HL-60/S4 treated with retinoic acid at 250 ng/mL for 4 days and 3 days (cell line): ENCODE results near the gene SLC8B1.

Experiments
- in situ Hi-C: fragments of 300-500 bp; cut with MboI; formaldehyde crosslinking; loops from 2 replicates; pipeline ENCODE4 v1.7.0; 2022; ENCODE audit warnings: low sequenced_read_pairs

SLC8B1 gene

GRCh38 chr12:113276306-113276705 is 58.6 kb downstream of the SLC8B1 start:
- in situ Hi-C loops: no loop called here

- in situ Hi-C loops: no loop called here
Observed at GRCh38 chr12:113274848-113275247, 60.1 kb downstream of the SLC8B1 start.

DNA sequence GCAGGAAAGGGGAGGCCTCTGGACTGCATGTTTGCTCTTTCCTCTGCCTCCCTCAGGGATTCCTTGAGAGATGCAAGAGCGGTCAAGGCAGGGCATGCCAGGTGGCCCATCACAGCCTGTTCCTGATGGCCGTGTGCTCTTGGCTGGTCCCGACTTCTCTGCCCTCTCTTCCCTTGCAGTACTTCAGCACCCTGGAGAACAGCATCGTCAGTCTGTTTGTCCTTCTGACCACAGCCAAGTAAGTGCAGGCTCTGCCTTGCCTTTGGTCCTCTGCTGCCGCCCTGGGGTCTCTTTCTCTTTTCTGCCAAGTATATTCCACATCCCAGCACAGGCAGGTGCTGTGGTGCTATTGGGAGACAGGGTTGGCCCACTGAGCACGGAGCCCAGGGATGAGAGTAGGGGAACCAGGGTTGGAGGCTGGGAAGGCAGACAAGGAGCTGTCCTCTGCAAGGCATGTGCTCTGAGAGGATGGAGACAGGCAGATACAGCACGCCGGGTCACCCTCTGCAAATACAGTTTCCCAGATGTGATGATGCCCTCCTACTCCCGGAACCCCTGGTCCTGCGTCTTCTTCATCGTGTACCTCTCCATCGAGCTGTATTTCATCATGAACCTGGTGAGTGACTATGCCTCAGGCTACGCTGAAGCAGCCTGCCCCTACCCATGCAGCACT is 61.7 kb downstream of the SLC8B1 start:
- in situ Hi-C loops: no loop called here

DNA sequence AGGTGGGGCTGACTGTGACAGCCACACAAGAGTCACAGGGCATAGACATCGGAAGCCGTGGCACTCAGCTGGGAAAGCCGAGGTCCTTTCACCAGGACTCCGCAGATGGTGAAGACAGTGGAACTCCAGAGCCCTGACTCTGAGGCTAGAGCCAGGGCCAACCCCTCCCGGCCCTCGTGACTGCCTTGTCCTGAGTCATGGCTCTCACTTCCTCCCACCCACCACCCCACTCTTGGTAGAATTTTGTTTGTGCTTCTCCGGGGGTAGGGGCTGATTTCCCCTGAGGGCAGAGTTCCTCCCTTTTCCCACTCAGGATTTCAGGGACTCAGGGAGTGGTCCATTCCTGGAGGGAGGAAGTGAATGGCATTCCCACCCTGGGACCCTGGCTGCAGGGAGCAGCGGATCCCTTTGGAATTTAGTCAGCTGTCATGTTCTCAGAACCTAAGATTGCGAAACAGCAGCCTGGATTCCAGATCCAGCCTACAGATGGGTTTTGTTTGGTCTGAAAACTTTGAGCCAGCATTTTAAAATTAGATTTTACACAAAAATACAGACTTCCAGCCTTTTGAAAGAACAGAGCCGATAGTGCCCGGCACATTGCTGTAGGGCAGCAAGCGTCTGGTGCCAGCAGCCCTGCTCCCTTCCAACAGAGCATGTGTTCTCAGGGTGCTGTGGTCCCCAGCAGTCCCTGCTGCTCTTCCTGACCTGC is 62.9 kb downstream of the SLC8B1 start:
- in situ Hi-C loops: no loop called here

- in situ Hi-C loops: no loop called here
Observed at GRCh38 chr12:113271466-113271852, 63.5 kb downstream of the SLC8B1 start.

GRCh38 chr12:113270709-113271009 is 64.2 kb downstream of the SLC8B1 start:
- in situ Hi-C loops: no loop called here

DNA sequence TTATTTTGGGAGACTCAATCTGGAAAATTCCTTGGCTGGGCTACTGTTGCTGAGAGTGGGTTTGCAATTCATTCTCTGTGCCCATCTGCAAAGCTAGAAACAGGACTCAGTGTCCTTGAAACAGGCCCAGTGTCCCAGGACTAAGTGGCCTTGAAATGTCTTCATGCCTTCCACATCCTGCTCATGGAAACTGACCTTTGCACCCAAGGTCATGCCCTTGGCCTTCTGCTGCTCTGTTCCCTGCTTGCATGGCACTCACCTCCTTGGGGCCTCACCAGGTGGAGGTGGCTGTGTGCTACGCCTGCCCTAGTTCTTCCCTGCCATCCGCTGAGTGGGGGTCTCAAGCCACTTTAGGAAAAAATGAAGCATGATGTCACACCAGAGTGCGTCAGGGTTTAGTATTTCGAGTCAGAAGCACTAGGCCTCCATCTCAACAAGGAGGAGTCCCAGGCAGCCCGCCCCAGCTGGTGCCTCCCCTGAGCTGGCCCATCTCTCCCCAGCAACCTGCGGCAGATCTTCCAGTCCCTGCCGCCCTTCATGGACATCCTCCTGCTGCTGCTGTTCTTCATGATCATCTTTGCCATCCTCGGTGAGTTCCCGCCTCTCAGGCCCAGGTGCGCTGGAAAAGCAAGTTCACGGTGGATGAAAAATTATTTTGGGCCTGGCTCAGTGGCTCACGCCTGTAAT is 65.5 kb downstream of the SLC8B1 start:
- in situ Hi-C loops: no loop called here

- in situ Hi-C loops: no loop called here
Observed at GRCh38 chr12:113268621-113269020, 66.3 kb downstream of the SLC8B1 start.

DNA sequence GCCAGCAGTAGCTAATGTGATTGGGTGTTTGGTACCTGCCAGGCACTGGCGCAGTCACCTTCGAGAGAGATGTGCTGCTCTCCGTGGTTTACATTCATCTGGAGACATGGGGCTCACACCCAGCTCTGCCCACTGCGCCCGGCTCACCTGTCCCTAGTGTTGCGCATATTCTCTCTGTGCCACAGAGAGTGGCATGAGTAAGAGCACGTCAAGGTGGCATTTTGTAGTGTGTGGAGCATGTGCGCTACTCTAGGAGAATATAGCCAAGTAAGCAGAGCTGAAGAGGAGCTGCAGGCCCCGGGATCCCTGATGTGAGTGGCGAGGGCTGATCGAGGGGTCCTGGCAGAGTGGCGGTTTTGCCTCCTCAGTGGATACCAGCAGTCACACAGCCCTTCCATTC is 66.8 kb downstream of the SLC8B1 start:
- in situ Hi-C loops: no loop called here

DNA sequence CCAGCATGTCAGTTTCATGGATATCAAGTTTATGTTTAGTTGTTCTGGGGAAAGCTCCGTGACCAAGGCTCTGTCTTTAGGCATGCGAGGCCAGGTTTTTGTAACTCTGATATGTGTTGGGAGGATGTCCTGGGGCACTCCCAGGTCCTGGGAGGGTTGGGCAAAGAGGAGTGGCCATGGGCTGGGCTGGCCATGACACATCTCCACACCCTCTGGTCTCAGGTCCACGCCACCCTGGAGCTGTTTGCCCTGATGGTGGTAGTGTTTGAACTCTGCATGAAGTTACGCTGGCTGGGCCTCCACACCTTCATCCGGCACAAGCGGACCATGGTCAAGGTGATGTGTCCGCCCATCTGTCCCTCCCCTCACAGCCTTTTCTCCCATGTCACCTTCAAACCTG is 67.3 kb downstream of the SLC8B1 start:
- in situ Hi-C loops: no loop called here

DNA sequence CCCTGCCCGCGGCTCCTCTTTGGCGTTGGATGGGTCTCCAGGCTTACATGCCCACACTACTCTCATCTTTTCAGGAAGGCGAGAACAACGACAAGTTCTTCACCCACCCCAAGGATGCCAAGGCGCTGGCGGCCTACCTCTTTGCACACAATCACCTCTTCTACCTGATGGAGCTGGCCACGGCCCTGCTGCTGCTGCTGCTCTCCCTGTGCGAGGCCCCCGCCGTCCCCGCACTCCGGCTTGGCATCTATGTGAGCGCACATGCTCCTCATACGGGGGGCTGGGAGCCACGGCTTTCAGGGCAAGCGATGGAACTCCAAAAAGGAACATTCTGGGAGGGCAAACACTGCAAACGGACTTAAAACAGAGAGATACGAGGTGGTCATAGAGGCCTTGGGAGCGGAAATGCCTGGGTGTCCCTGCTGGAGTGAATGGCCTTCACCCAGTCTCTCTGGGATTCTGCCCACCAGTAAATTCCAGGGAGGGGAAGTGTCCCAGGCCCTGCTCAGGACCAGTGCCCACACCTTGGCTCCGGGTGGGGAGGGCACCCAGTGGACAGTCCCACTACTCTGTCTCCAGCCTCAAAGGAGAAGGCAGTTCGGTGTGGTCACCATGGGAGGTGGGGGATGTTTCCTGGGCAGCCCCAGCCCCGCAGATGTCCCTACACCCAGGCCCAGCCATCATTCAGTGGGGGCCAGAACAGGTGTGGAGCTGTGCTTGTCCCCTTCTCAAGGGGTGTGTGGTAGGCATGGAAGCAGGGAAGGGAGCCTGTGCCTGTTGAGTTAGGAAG is 68.6 kb downstream of the SLC8B1 start:
- in situ Hi-C loops: no loop called here

- in situ Hi-C loops: no loop called here
Observed at GRCh38 chr12:113263431-113263963, 71.4 kb downstream of the SLC8B1 start.

DNA sequence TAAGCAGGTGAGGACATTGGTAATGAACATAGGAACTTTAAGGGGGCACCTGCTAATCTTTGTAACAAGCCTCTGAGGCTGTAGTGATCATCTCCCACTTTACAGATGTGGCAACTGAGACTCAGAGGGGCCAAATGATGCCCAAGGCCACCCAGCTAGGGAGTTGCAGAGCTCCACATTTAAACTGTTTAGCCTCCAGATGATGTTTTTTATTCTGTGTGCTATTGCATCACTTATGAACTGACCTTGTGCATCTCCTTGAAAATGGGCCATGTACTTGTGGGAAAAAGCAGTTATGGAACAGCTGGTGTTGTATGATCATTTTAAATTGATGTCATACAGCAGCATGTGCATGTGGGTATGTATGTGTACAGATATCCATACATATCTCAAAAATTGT is 72.2 kb downstream of the SLC8B1 start:
- in situ Hi-C loops: no loop called here

GRCh38 chr12:113261847-113262470 is 73.0 kb downstream of the SLC8B1 start:
- in situ Hi-C loops: no loop called here

DNA sequence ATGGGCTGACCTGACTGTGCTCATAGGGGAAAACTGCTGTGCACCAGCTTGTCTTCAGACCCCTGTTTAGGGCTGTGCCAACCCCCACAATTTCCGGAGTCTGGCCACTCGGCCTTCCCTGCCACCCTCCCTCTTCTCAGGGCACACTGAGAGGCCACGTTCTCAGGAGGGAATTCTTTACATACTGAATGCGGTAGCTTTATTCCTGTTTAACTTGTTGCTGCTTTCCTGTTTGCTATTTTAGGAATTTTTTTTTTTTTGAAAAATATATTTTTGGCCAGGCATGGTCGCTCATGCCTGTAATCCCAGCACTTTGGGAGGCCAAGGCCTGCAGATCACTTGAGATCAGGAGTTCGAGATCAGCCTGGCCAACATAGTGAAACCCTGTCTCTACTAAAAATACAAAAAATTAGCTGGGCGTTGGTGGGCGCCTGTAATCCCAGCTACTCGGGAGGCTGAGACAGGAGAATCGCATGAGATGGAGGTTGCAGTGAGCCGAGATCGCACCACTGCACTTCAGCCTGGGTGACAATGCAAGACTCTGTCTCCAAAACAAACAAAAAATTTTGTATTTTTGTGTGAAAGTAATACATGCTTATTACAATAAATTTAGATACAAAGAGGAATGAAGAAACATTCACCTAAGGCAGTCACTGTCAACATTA is 74.1 kb downstream of the SLC8B1 start:
- in situ Hi-C loops: no loop called here

- in situ Hi-C loops: no loop called here
Observed at GRCh38 chr12:113260127-113260526, 74.8 kb downstream of the SLC8B1 start.

- in situ Hi-C loops: no loop called here
Observed at GRCh38 chr12:113257564-113257963, 77.3 kb downstream of the SLC8B1 start.

GRCh38 chr12:113254298-113254697 is 80.6 kb downstream of the SLC8B1 start:
- in situ Hi-C loops: no loop called here

- in situ Hi-C loops: no loop called here
Observed at GRCh38 chr12:113253532-113254285, 81.2 kb downstream of the SLC8B1 start.

DNA sequence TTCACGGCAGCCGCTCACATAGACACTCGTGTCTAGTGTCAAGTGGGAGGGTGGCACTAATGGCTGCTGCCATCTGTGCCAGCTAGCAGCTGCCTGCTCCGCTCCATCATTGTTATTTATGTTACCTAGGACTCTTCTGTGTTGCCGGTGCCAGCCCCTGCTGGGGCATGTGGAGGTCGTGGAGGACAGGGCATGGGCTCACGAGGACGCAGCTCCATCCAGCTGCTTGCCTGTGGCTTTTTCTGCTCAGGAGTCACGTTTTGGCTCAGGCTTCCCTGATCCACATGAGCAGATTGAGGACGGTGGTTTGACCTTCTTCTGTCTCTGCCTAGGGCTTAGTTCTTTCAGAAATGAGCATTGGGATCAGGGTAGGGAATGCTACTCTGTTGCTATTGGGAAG is 82.4 kb downstream of the SLC8B1 start:
- in situ Hi-C loops: no loop called here
